Smooth muscle cell (in vitro differentiated cells): ENCODE data around the gene FNDC10. TPM values are rescaled to one million over a fixed set of nuclear protein-coding genes. Genes with fewer than 3 reads are reported as not detected.

Experiments
- DNase-seq: peaks from one replicate; lab custom pipeline; 2025; ENCODE audit not compliant: unreplicated experiment; lab: John Stamatoyannopoulos, UW
- H2AFZ ChIP-seq: fragments of 200-600 bp; sonication (generic); 2 replicates; pipeline ENCODE4 v1.6.0; 2016; ENCODE audit warnings: antibody characterized with exemption, low read depth, mild to moderate bottlenecking
- H3F3A ChIP-seq: fragments of 200-600 bp; sonication (generic); 2 replicates; pipeline ENCODE4 v1.6.0; 2017; ENCODE audit warnings: antibody characterized with exemption, low read depth
- H3K27ac ChIP-seq: fragments of 200-600 bp; sonication (generic); 2 replicates; pipeline ENCODE4 v1.5.1; 2016; ENCODE audit warnings: low read depth, mild to moderate bottlenecking
- H3K27me3 ChIP-seq: fragments of 200-600 bp; sonication (generic); 2 replicates; pipeline ENCODE4 v1.6.1; 2016; ENCODE audit warnings: low read depth, mild to moderate bottlenecking
- H3K36me3 ChIP-seq: fragments of 200-600 bp; sonication (generic); 2 replicates; pipeline ENCODE4 v1.5.1; 2016; ENCODE audit warnings: low read depth
- H3K4me1 ChIP-seq: fragments of 200-600 bp; sonication (generic); 2 replicates; pipeline ENCODE4 v1.5.1; 2016; ENCODE audit warnings: low read depth
- H3K4me2 ChIP-seq: fragments of 200-600 bp; sonication (generic); 2 replicates; pipeline ENCODE4 v1.6.0; 2016; ENCODE audit warnings: mild to moderate bottlenecking
- H3K4me3 ChIP-seq: fragments of 200-600 bp; sonication (generic); 2 replicates; pipeline ENCODE4 v1.5.1; 2016; ENCODE audit warnings: mild to moderate bottlenecking
- H3K79me2 ChIP-seq: fragments of 200-600 bp; sonication (generic); 2 replicates; pipeline ENCODE4 v1.6.0; 2016; ENCODE audit warnings: low read depth, mild to moderate bottlenecking
- H3K9ac ChIP-seq: fragments of 200-600 bp; sonication (generic); 2 replicates; pipeline ENCODE4 v1.6.0; 2016; ENCODE audit warnings: low read depth
- H3K9me3 ChIP-seq: fragments of 200-600 bp; sonication (generic); replicated peaks from 2 replicates; pipeline ENCODE4 v1.5.1; 2016; ENCODE audit warnings: low read depth
- H4K20me1 ChIP-seq: fragments of 200-600 bp; sonication (generic); 2 replicates; pipeline ENCODE4 v1.6.0; 2016; ENCODE audit warnings: low read depth
- CTCF ChIP-seq: fragments of 200-600 bp; sonication (generic); IDR thresholded peaks from 2 replicates; pipeline ENCODE4 v1.5.1; 2017; ENCODE audit warnings: borderline replicate concordance, mild to moderate bottlenecking, antibody characterized with exemption; ENCODE audit not compliant: insufficient read depth, poor library complexity, severe bottlenecking
- WGBS: methylation state at CpG from one replicate; pipeline ENCODE4 v1.1.7; 2016; ENCODE audit warnings: low lambda C conversion rate; 5-methylcytosine and 5-hydroxymethylcytosine counted together
- polyA plus RNA-seq: library from polyadenylated mRNA; unstranded; fragments of >200 nt; fragmentation: Nextera tagmentation; extraction: Ambion mirVana; gene quantifications from 2 replicates; pipeline ENCODE4 v1.2.1, GENCODE V29; 2016
- total RNA-seq: library from RNA; depleted of rRNA; stranded (reverse); fragments of >200 nt; gene quantifications from 2 replicates; pipeline ENCODE4 v1.2.3, GENCODE V29; 2014

Gene FNDC10
- total and polyA plus RNA-seq, 2 experiments from 2014 or later = 9.1 to 22.5 TPM

DNA sequence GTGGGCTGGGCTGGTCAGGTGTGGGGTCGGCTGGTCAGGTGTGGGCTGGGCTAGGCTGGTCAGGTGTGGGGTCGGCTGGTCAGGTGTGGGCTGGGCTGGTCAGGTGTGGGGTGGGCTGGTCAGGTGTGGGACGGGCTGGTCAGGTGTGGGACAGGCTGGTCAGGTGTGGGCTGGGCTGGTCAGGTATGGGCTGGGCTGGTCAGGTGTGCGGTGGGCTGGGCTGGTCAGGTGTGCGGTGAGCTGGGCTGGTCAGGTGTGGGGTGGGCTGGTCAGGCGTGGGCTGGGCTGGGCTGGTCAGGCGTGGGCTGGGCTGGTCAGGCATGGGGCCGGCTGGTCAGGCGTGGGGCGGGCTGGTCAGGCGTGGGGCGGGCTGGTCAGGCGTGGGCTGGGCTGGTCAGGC lies 6.3 kb upstream of the FNDC10 start:
- Histone ChIP-seq H3K4me2 (no peak overlapping the region), H3K27me3 (peaks cover 9% of the 10 kb centered on the region), H3K9me3 (no peaks in the 10 kb centered on the region), H4K20me1 (no peaks in the 10 kb centered on the region), H3F3A (peaks cover 4% of the 10 kb centered on the region), H2AFZ (no peak overlapping the region), H3K79me2 (no peaks in the 10 kb centered on the region), H3K36me3 (no peaks in the 10 kb centered on the region), H3K4me3 (no peak overlapping the region), H3K4me1 (no peaks in the 10 kb centered on the region), H3K27ac (no peak overlapping the region), H3K9ac (no peak overlapping the region)
- no peak for TF ChIP-seq CTCF
- DNase-seq = no peak
- 90% methylated on average over 2 of the region's 13 CpGs for WGBS

DNA sequence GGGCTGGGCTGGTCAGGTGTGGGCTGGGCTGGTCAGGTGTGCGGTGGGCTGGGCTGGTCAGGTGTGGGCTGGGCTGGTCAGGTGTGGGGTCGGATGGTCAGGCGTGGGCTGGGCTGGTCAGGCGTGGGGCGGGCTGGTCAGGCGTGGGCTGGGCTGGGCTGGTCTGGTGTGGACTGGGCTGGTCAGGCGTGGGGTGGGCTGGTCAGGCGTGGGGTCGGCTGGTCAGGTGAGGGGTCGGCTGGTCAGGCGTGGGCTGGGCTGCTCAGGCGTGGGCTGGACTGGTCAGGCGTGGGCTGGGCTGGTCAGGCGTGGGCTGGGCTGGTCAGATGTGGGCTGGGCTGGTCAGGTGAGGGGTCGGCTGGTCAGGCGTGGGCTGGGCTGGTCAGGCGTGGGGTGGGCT lies 5.8 kb upstream of the FNDC10 start:
- Histone ChIP-seq H3K27me3 (peaks cover 14% of the 10 kb centered on the region), H3K79me2 (no peaks in the 10 kb centered on the region), H3K36me3 (no peaks in the 10 kb centered on the region), H4K20me1 (no peaks in the 10 kb centered on the region), H3K9me3 (no peaks in the 10 kb centered on the region), H3F3A (no peaks in the 10 kb centered on the region), H3K4me2 (no peak overlapping the region), H2AFZ (no peak overlapping the region), H3K27ac (no peak overlapping the region), H3K4me3 (no peak overlapping the region), H3K4me1 (no peaks in the 10 kb centered on the region), H3K9ac (no peak overlapping the region)
- no peak for DNase-seq
- 80% methylated on average over 5 of the region's 17 CpGs for WGBS
- no peak for TF ChIP-seq CTCF

- Histone ChIP-seq H4K20me1 (no peaks in the 10 kb centered on the region), H3K9me3 (no peaks in the 10 kb centered on the region), H3K9ac (no peak overlapping the region), H3K27ac (no peak overlapping the region), H2AFZ (no peak overlapping the region), H3K4me1 (no peaks in the 10 kb centered on the region), H3F3A (no peaks in the 10 kb centered on the region), H3K36me3 (no peaks in the 10 kb centered on the region), H3K79me2 (no peaks in the 10 kb centered on the region), H3K4me2 (no peak overlapping the region), H3K4me3 (no peak overlapping the region), H3K27me3 (peaks cover 20% of the 10 kb centered on the region)
- DNase-seq = no peak
- TF ChIP-seq CTCF = no peak
- WGBS = 86% methylated on average over 14 of the region's 14 CpGs
Observed at GRCh38 chr1:1605034-1605591, 5.2 kb upstream of the FNDC10 start.

GRCh38 chr1:1604374-1605033 lies 4.6 kb upstream of the FNDC10 start:
- Histone ChIP-seq H3K27me3 (peaks cover 20% of the 10 kb centered on the region), H3F3A (no peaks in the 10 kb centered on the region), H3K9ac (no peak overlapping the region), H2AFZ (no peak overlapping the region), H3K36me3 (no peaks in the 10 kb centered on the region), H3K79me2 (no peaks in the 10 kb centered on the region), H3K4me2 (no peak overlapping the region), H3K27ac (no peak overlapping the region), H3K4me3 (no peak overlapping the region), H3K4me1 (no peaks in the 10 kb centered on the region), H3K9me3 (no peaks in the 10 kb centered on the region), H4K20me1 (no peaks in the 10 kb centered on the region)
- DNase-seq = no peak
- 92% methylated on average over 15 of the region's 15 CpGs for WGBS
- TF ChIP-seq CTCF = no peak
